Activated T-helper 1 cell treated with Interleukin-2 at 50 U/mL for 16 hours (primary cell): ENCODE results near the gene TRAK1.
"Not testable (repeated sequence)": the region's sequence is repeated elsewhere in the genome, so short reads cannot be mapped to it uniquely, and the experiment has no call there.

Source experiments
- DNase-seq: peaks from one replicate; pipeline ENCODE4 v3.0.0-alpha.2; 2020; ENCODE audit warnings: low read depth

Gene TRAK1

DNA sequence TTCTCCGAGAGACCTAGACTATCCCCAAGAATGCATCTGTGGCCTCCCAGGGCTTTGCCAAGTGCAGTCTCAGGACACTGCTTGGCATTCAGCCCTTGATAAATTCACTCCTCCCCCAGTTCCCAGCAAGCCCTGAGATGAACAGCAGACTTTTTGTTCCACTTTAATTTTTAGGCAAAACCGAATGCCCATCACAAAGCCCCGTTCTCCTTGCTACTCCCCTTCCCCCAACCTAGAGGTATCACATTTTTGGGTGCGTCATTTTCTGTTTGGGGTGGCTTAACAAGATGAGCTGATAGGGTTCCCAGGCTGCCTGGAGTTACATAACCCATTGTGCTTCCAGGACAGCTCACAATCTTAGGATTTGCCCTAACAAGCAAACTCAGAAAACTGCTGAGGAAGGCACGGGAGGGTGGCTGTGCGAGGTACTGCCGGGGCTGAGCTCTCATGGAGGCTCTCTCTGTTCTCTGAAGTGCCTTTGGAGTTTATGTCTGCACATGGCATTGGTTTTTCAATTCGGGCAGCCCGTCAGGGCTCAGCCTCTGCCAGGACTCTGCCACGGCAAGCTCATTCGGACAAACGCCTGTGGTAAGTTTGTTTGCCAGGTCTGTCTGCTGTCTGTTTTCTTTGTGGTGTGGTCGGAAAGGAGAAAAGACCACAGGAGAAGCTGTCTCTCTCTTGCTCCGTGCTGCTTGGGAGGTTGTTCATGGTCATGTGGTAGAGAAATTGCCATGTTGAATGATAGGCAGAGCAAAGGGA is at the start of gene TRAK1:
TSS of gene TRAK1 (plus strand) at position 385 of the 759 bp plus-strand sequence. CDS start at position 498, 113 bp downstream.
- no peak for DNase-seq

DNA sequence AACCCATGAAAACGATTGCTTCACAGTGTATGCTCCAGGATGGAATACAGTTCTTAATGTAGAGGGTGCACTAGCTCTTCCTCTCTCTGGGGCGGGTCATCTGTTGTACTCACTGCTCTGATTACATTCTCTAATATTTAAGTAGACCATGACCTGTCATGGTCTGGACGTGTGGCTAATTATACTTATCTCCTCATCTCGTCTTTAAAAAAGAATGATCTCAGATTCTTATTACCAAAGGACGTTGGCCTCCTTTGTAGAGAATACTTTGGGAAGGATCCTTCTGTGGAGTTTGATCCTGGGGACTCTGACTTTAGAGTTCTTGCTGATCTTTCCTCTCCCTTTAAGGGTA is 48.4 kb upstream of the TRAK1 start:
- no peak for DNase-seq

DNA sequence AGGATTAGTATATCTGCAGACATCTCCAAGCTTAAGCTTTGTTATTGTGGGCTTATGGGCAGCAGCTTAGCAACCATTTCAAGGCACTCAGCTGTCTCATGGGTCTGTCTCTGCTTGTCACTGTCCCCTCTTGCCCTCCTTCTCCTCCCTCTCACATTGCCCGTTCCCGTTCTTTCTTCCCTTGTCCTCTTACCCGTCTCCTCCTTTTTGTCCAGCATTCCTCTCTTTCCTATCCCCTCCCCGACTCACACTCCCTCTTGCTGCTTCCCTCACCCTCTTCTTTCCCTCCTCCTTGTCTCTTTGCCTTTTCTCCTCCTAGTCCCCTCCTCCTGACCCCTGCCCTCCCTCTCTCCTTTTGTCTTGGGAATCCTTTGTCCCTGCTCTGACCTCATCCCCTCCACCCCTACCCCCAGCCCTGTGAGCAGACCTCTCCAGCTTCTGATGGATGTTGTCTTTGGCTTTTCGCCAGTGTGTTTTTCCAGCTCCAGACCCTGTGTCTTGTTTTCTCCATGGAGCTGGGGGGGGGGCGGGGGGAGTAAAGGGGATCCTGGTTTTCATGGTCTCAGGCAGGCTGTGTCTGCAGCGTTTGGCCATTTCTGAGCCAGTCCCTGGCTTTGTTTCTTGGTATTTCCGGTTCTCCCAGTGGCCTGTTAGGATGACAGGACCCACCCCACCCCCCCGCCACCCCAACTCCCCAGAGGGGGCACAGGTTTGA is 47.9 kb upstream of the TRAK1 start:
- no peak for DNase-seq

DNA sequence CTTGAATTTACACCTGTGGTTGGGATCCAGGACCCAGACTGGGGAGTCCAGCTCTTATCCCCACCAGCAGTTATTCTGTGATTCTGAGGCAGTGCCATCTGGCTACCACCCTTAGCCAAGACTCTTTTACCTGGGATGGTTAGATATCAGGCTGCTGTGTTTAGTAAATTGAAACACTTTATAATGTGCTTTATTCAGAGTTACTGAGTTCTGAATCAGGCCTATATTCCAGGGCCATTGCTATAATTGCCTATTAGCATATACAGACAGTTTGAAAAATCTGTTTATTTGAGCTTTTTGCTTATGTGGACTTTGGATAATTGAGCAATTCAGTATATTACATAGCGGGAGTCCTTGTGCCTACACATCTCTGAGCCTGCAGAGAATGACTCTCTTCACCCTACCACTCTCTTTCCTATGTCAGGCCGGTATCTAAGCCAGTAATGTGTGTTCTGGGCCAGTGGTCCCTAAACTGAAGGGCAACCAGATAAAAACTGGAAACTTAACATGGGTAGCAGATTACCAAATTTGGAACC is 45.4 kb upstream of the TRAK1 start:
- DNase-seq: no peak

- DNase-seq: not testable (repeated sequence)
Measured at GRCh38 chr3:42048526-42048925, 42.6 kb upstream of the TRAK1 start.

GRCh38 chr3:42050126-42050525 is 41.0 kb upstream of the TRAK1 start:
- DNase-seq: no peak

DNA sequence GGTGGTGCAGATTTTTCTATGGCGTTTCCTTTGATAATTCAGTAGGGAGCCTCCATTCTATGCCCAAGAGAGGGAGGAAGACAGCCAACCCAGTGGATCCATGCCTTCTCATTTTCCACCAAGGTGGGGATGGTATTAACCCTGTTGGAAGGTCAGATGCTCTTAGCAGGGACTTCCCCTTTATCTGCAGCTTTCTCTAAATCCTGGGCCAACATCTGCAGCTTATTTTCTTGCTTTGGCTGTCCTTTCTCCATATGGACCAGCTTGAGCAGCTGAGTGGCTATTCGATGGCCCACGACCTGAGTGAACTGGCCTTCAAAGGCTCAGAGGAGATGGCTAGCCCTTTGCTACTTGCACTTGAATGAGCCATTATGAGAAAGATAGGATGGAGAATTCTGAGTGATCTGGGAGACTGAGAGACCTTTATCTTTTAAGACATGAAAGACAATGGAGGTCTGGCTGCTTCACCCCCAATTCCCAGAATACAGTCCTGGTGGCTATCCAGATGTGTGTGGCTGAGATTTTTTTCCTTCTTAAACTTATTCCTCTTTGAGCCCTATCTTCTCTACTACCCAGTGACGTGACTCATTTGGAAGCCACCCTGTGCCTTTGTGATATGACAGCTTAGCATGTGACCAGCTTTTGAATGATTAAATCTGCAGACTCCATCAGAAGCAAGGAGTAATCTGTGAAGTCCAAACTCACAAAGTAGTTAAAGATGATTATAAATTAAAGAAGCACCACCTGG is 39.6 kb upstream of the TRAK1 start:
- DNase-seq: no peak

- no peak for DNase-seq
Measured at GRCh38 chr3:42052132-42052483, 39.0 kb upstream of the TRAK1 start.

- DNase-seq: no peak
Measured at GRCh38 chr3:42052484-42053351, 38.4 kb upstream of the TRAK1 start.

GRCh38 chr3:42053476-42053875 is 37.7 kb upstream of the TRAK1 start:
- no peak for DNase-seq

DNA sequence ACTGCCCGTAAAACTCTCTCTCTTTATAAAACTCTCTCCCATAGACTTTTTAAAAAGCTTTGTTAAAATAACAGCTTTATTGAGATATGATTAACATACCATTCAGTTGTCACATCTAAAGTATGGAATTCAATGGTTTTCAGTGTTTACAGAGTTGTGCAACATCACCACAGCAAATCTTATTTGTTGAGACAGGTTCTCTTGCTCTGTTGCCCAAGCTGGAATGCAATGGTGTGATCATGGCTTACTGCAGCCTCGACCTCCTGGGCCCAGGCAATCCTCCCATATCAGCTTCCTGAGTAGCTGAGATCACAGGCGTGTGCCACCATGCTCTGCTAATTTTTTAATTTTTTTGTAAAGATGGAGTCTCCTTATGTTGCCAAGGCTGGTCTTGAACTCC is 35.9 kb upstream of the TRAK1 start:
- no peak for DNase-seq

DNA sequence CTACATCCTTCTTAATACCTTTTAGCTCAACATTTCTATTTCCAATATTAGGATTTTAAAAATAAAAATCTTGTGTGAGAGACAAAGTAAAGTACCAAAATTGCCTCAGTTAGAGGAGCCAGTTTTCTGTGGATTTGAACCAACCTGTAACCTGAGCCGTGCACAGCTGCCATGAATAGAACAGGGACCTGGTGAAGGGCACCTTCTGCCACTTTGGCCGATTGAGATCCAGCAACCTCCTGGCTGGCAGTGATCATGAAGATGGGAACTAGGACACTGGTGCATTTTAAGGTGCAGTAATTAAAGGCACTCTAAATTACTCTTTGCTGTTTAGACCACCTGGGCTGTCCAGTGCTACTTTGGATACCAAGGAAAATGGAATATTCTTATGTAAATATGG is 34.3 kb upstream of the TRAK1 start:
- DNase-seq: no peak

DNA sequence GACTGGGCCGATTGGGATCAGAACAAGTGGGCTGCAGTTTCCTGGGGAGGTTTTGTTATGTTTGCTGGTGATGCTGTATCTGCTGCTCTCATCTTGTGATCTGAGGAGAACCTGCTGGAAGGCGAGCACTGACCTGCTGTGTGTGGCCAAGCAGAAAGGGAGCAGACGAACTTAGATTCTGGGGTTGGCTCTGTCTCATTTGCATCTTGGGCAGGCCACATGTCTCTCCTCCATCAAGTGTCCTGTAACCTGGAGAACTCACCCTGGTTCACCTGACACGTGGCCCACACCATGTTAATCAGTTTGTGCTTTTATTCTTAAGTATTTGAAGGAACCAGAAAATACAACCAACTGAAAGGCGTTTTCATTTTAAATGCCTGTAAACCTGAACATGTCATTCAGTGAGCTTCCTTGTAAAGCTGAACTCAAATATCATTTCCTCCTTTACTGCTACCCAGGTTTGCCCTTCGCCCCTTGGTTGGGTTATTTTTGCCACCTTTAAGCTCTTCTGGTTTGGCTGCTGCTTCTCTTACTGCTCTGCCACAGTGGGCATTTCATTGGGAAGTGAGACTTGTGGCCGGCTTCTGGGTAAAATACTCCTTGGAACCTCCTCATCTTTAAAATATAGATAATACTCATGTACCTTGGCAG is 33.5 kb upstream of the TRAK1 start:
- no peak for DNase-seq

GRCh38 chr3:42061025-42061712 is 30.0 kb upstream of the TRAK1 start:
- no peak for DNase-seq

GRCh38 chr3:42061713-42062380 is 29.3 kb upstream of the TRAK1 start:
- no peak for DNase-seq

GRCh38 chr3:42062464-42062863 is 28.7 kb upstream of the TRAK1 start:
- no peak for DNase-seq

- DNase-seq: no peak
Measured at GRCh38 chr3:42063888-42064287, 27.3 kb upstream of the TRAK1 start.

DNA sequence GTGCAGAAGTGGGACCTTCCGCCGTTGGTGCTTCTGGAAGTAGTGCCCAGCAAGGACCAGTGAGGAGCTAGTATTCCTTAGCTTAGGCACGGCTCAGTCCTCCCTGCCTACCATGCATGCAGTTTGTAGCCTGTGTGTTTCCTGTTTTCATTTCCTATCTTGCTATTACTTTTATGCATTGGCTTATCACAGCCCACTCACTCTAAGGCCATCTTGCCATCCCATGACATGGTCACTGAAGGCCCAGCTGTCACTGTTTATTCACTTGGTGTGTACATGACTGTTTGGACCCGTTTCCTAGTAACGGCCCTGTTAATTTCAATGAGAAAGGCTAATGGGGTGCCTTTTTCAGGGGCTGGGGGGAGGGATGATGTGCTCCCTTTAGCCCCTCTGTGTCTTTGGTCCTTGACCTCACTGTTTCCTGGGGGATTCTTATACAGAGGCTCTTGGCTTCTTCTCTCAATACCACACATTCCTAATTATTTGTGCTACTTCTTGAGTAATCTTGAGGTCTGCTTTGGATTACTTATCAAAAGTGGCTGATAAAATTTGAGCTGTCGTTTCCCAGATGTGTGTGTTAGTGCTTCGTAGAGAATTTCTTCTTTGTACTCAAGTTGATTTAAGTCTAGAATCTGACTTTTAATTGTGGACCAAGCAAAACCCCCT is 24.5 kb upstream of the TRAK1 start:
- no peak for DNase-seq

GRCh38 chr3:42067326-42067725 is 23.8 kb upstream of the TRAK1 start:
- DNase-seq: no peak
